HCT116 (cell line): Measurements from ENCODE around the gene MLLT11. TPM values are rescaled to one million over a fixed set of nuclear protein-coding genes. Genes with fewer than 3 reads are reported as not detected.

Experiments
- ATAC-seq: fragments of 200-7000 bp; cut with Tn5 transposase; 2 replicates; pipeline ENCODE4 v1.9.1; 2020; ENCODE audit warnings: mild to moderate bottlenecking, moderate library complexity
- BruUV-seq: library from RNA; stranded (reverse); fragments of 400-500 nt; replicated peaks from 2 replicates; lab custom pipeline; 2021; lab: Mats Ljungman, UMichigan
- CTCF ChIA-PET: fragments of 300-600 bp; sonication (Branson Sonifier 250); formaldehyde crosslinking; loops from one replicate; lab custom pipeline; 2021; ENCODE audit warnings: antibody characterized with exemption; lab: Charles Lee
- POLR2A ChIA-PET: fragments of 300-600, 350-600 bp; sonication (Branson Sonifier 250); formaldehyde crosslinking; loops from one replicate; lab custom pipeline; 2021; ENCODE audit warnings: antibody characterized with exemption; lab: Charles Lee
- RAD21 ChIA-PET, 2 experiments: fragments of 300-600 bp; sonication (Branson Sonifier 250); formaldehyde crosslinking; loops; one replicate each; lab custom pipeline; 2023; ENCODE audit warnings: low total read pairs in 2 of 2; ENCODE audit not compliant: uncharacterized antibody in 2 of 2, unreplicated experiment in 2 of 2, low non-redundant PET in 1 of 2; lab: Charles Lee
- DNase-seq: peaks from one replicate; pipeline ENCODE4 v3.0.0-alpha.2; 2010; ENCODE audit warnings: low read depth, low spot score
- H2AFZ ChIP-seq: fragments of 200-600 bp; shearing (Covaris generic), sonication (generic); 2 replicates; pipeline ENCODE4 v1.6.1; 2017; ENCODE audit warnings: low read depth, mixed run types, mixed read lengths, antibody characterized with exemption, low read length; ENCODE audit not compliant: poor library complexity, severe bottlenecking
- H3K27ac ChIP-seq: 2 replicates; pipeline ENCODE4 v1.5.1; 2012; ENCODE audit warnings: low read depth, low read length
- H3K27me3 ChIP-seq: fragments of 200-600 bp; sonication (generic); 2 replicates; pipeline ENCODE4 v1.6.1; 2016; ENCODE audit warnings: mixed run types, low read length, mixed read lengths; ENCODE audit not compliant: insufficient read depth
- H3K36me3 ChIP-seq, 2 experiments: fragments of 200-500 bp in 1 of 2; fragments of 200-600 bp in 1 of 2; sonication (Bioruptor generic) in 1 of 2; sonication (generic) in 1 of 2; 2 replicates each; pipeline versions ENCODE4 v1.5.1 to v1.6.1; 2014 to 2016; ENCODE audit warnings: low read length in 2 of 2, inconsistent platforms in 1 of 2, mixed read lengths in 1 of 2, mixed run types in 1 of 2; ENCODE audit not compliant: insufficient read depth in 2 of 2, control insufficient read depth in 1 of 2
- H3K4me1 ChIP-seq, 2 experiments: fragments of 200-600 bp in 1 of 2; sonication (generic) in 1 of 2; 2 replicates each; pipeline versions ENCODE4 v1.5.1 to v1.6.1; 2012 to 2017; ENCODE audit warnings: low read length in 2 of 2, inconsistent platforms in 1 of 2, mild to moderate bottlenecking in 1 of 2, mixed read lengths in 1 of 2, mixed run types in 1 of 2, moderate library complexity in 1 of 2; ENCODE audit not compliant: insufficient read depth in 2 of 2, control insufficient read depth in 1 of 2
- H3K4me2 ChIP-seq: fragments of 200-600 bp; sonication (generic); 2 replicates; pipeline ENCODE4 v1.6.1; 2017; ENCODE audit warnings: mixed run types, low read length, mixed read lengths
- H3K4me3 ChIP-seq, 2 experiments: fragments of 200-600 bp in 1 of 2; sonication (generic) in 1 of 2; replicated peaks in 1 of 2; 2 replicates each; pipeline ENCODE4 v1.5.1; 2011 to 2016; ENCODE audit warnings: low read length in 2 of 2, control low read depth in 1 of 2, low read depth in 1 of 2, mild to moderate bottlenecking in 1 of 2, mixed read lengths in 1 of 2, mixed run types in 1 of 2
- H3K79me2 ChIP-seq: fragments of 200-600 bp; sonication (generic); 2 replicates; pipeline ENCODE4 v1.6.1; 2017; ENCODE audit warnings: mild to moderate bottlenecking, mixed run types, low read length, moderate library complexity, mixed read lengths; ENCODE audit not compliant: insufficient read depth
- H3K9ac ChIP-seq: fragments of 200-600 bp; sonication (generic); 2 replicates; pipeline ENCODE4 v1.6.1; 2016; ENCODE audit warnings: low read length, mixed read lengths
- H3K9me2 ChIP-seq: fragments of 200-600 bp; sonication (generic), shearing (Covaris generic); 2 replicates; pipeline ENCODE4 v1.6.1; 2017; ENCODE audit warnings: mixed run types, mild to moderate bottlenecking, moderate library complexity; ENCODE audit not compliant: insufficient read depth
- H3K9me3 ChIP-seq, 2 experiments: fragments of 200-500 bp in 1 of 2; fragments of 200-600 bp in 1 of 2; sonication (Bioruptor generic) in 1 of 2; sonication (generic) in 1 of 2; 2 replicates each; pipeline ENCODE4 v1.6.1; 2014 to 2017; ENCODE audit warnings: low read length in 2 of 2, mixed read lengths in 2 of 2, inconsistent platforms in 1 of 2, low read depth in 1 of 2, mild to moderate bottlenecking in 1 of 2, mixed run types in 1 of 2, moderate library complexity in 1 of 2; ENCODE audit not compliant: control insufficient read depth in 1 of 2, insufficient read depth in 1 of 2
- H4K20me1 ChIP-seq: fragments of 200-600 bp; sonication (generic), shearing (Covaris generic); 2 replicates; pipeline ENCODE4 v1.6.1; 2017; ENCODE audit warnings: mixed run types, mild to moderate bottlenecking, moderate library complexity; ENCODE audit not compliant: insufficient read depth
- ATF3 ChIP-seq: IDR thresholded peaks from 2 replicates; pipeline ENCODE4 v1.6.1; 2012
- CBX3 ChIP-seq: IDR thresholded peaks from 2 replicates; pipeline ENCODE4 v1.6.1; 2012; ENCODE audit warnings: low read depth
- ELF1 ChIP-seq: IDR thresholded peaks from 2 replicates; pipeline ENCODE4 v1.6.1; 2012; ENCODE audit warnings: low read depth, borderline replicate concordance
- EZH2 ChIP-seq: fragments of 200-600 bp; sonication (generic); IDR thresholded peaks from 2 replicates; pipeline ENCODE4 v1.6.1; 2017; ENCODE audit warnings: antibody characterized with exemption, mixed run types
- EZH2phosphoT487 ChIP-seq: fragments of 200-600 bp; IDR thresholded peaks from 2 replicates; pipeline ENCODE4 v1.6.1; 2018; ENCODE audit warnings: antibody characterized with exemption, borderline replicate concordance
- FOSL1 ChIP-seq: IDR thresholded peaks from 2 replicates; pipeline ENCODE4 v1.6.1; 2012; ENCODE audit warnings: low read depth
- JUND ChIP-seq: IDR thresholded peaks from 2 replicates; pipeline ENCODE4 v1.6.1; 2012
- POLR2AphosphoS5 ChIP-seq: IDR thresholded peaks from 2 replicates; pipeline ENCODE4 v1.6.1; 2011; ENCODE audit warnings: mild to moderate bottlenecking, low read depth, low read length, moderate library complexity
- SIN3A ChIP-seq: IDR thresholded peaks from 2 replicates; pipeline ENCODE4 v1.6.1; 2012; ENCODE audit warnings: low read depth
- SRF ChIP-seq: IDR thresholded peaks from 2 replicates; pipeline ENCODE4 v1.6.1; 2012; ENCODE audit warnings: low read depth
- TCF7L2 ChIP-seq: IDR thresholded peaks from 2 replicates; pipeline ENCODE4 v1.7.0; 2011; ENCODE audit warnings: borderline replicate concordance, inconsistent platforms; ENCODE audit not compliant: insufficient read depth, insufficient read length; ENCODE audit errors: extremely low read depth
- YY1 ChIP-seq: IDR thresholded peaks from 2 replicates; pipeline ENCODE4 v1.6.1; 2011; ENCODE audit warnings: low read length, low read depth, moderate library complexity, mild to moderate bottlenecking; ENCODE audit not compliant: insufficient replicate concordance; ENCODE audit errors: extremely low read depth
- ZNF274 ChIP-seq: fragments of 200-500 bp; sonication (Bioruptor generic); IDR thresholded peaks from 2 replicates; pipeline ENCODE4 v1.6.1; 2014; ENCODE audit warnings: mild to moderate bottlenecking, low read depth, low read length, inconsistent platforms
- intact Hi-C: fragments of 100-400 bp; cut with micrococcal nuclease; formaldehyde crosslinking; loops from 2 replicates; pipeline ENCODE4 v1.10.0; 2022
- total RNA-seq: library from RNA; stranded (reverse); gene quantifications from one replicate; pipeline ENCODE4 v1.2.1, GENCODE V29; 2021; ENCODE audit not compliant: unreplicated experiment
- TF ChIP-seq, protein P1 (sequence below): IDR thresholded peaks from 2 replicates; pipeline ENCODE4 v1.6.1; 2012
- TF ChIP-seq, protein P2 (sequence below): IDR thresholded peaks from 2 replicates; pipeline ENCODE4 v1.6.1; 2011; ENCODE audit warnings: mild to moderate bottlenecking, low read length, moderate library complexity; ENCODE audit not compliant: insufficient replicate concordance; ENCODE audit errors: extremely low read depth

The MLLT11 gene
- total RNA-seq, 1 experiment from 2014 or later: 0.17 TPM

DNA sequence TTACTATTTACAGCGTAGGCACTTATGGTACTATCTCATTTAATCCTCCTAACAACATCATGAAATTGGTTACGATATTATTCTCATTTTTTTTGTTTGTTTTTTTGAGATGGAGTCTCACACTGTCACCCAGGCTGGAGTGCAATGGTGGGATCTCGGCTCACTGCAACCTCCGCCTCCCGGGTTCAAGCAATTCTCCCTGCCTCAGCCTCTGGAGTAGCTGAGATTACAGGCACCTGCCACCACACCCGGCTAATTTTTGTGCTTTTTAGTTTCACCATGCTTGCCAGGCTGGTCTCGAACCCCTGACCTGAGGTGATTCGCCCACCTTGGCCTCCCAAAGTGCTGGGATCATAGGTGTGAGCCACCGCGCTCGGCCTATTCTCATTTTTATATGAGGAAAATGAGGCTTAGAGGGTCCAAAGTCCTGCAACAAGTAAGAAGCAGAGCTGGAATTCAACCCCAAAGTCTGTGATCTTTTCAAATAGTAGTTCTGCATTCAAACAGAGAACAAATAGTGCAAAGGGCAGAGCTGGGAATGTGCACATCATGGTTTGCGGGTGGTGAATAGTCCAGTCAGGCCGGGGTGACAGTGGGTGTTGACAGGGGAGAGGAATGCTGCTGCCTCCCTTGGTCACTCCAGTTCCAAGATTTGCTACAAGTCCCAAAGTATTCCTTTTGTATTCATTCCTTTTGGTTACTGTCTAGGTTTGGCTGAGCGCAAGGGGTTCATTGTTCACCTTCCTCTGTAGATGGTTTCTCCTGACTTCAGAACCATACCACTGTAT is 47.3 kb upstream of the MLLT11 start:
- CTCF ChIA-PET: no interaction called here
- intact Hi-C loops: no loop called here
- no peak for TF ChIP-seq EZH2
- no peak for TF ChIP-seq CBX3
- no peak for TF ChIP-seq ELF1
- TF ChIP-seq YY1: no peak
- TF ChIP-seq, protein P1, sequence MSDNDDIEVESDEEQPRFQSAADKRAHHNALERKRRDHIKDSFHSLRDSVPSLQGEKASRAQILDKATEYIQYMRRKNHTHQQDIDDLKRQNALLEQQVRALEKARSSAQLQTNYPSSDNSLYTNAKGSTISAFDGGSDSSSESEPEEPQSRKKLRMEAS: no peak
- no peak for TF ChIP-seq FOSL1
- TF ChIP-seq ATF3: no peak
- TF ChIP-seq SRF: no peak
- TF ChIP-seq POLR2AphosphoS5: no peak
- TF ChIP-seq SIN3A: no peak
- TF ChIP-seq, all 23 proteins: peak for 0
- no peak for DNase-seq
- H4K20me1 ChIP-seq: no peaks in the 10 kb centered on the region
- BruUV-seq: no TSS peak
- H3K27ac ChIP-seq: no peak overlapping the region
- no peak overlapping the region for H3K4me2 ChIP-seq
- H3K4me3 ChIP-seq: no peak overlapping the region
- H3K27me3 ChIP-seq: no peaks in the 10 kb centered on the region
- ATAC-seq: no peak
- POLR2A ChIA-PET: no interaction called here
- no peaks in the 10 kb centered on the region for H3K9me2 ChIP-seq
- peaks cover 16% of the 10 kb centered on the region for H3K79me2 ChIP-seq
- H3K4me1 ChIP-seq: peaks cover 4 to 16% of the 10 kb centered on the region in 2 experiments; a peak in 3 of 4 replicates
- RAD21 ChIA-PET: no interaction called here
- no peak overlapping the region for H2AFZ ChIP-seq
- H3K9ac ChIP-seq: no peak overlapping the region
- no peaks in the 10 kb centered on the region for H3K9me3 ChIP-seq
- peaks cover 2 to 3% of the 10 kb centered on the region in 2 experiments; a peak in 2 of 4 replicates for H3K36me3 ChIP-seq

DNA sequence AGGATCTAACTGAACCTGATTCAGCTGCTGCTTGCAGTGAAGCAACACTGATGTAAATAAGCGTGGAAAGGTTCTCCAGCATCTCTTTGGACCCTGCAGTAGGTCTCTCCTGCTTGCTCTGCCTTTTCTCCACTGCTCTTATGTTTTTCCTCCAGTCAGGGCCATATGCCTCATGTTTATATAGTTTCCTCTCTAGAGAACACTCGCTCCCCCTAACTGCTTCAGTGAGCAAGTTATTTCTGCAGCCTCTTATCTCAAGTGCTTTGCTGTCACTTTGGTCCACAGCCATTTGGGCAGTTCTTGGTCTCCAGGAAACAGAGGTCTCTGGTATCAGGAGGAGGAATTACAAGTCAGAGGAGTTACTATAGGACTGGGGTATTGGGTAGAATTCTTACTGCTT is 46.7 kb upstream of the MLLT11 start:
- CTCF ChIA-PET: no interaction called here
- RAD21 ChIA-PET: no interaction called here
- POLR2A ChIA-PET: no interaction called here
- intact Hi-C loops: no loop called here
- peaks cover 5 to 8% of the 10 kb centered on the region in 2 experiments; a peak in 2 of 4 replicates for H3K36me3 ChIP-seq
- ATAC-seq (no peak), DNase-seq (no peak)
- H3K27me3 ChIP-seq: no peaks in the 10 kb centered on the region
- no peak overlapping the region for H2AFZ ChIP-seq
- no peaks in the 10 kb centered on the region for H3K9me2 ChIP-seq
- no peaks in the 10 kb centered on the region for H4K20me1 ChIP-seq
- H3K9me3 ChIP-seq: no peaks in the 10 kb centered on the region
- H3K27ac ChIP-seq: no peak overlapping the region
- no peak overlapping the region for H3K9ac ChIP-seq
- H3K4me2 ChIP-seq: no peak overlapping the region
- no TSS peak for BruUV-seq
- H3K4me3 ChIP-seq: no peak overlapping the region
- H3K79me2 ChIP-seq: peaks cover 16% of the 10 kb centered on the region
- peaks cover 4 to 13% of the 10 kb centered on the region in 2 experiments; a peak in 3 of 4 replicates for H3K4me1 ChIP-seq
- TF ChIP-seq EZH2phosphoT487 (no peak), FOSL1 (no peak), JUND (no peak), EZH2 (no peak), CBX3 (no peak), ZNF274 (no peak), TCF7L2 (no peak), YY1 (no peak), ATF3 (no peak), SRF (no peak), POLR2AphosphoS5 (no peak)
- TF ChIP-seq, protein P2, sequence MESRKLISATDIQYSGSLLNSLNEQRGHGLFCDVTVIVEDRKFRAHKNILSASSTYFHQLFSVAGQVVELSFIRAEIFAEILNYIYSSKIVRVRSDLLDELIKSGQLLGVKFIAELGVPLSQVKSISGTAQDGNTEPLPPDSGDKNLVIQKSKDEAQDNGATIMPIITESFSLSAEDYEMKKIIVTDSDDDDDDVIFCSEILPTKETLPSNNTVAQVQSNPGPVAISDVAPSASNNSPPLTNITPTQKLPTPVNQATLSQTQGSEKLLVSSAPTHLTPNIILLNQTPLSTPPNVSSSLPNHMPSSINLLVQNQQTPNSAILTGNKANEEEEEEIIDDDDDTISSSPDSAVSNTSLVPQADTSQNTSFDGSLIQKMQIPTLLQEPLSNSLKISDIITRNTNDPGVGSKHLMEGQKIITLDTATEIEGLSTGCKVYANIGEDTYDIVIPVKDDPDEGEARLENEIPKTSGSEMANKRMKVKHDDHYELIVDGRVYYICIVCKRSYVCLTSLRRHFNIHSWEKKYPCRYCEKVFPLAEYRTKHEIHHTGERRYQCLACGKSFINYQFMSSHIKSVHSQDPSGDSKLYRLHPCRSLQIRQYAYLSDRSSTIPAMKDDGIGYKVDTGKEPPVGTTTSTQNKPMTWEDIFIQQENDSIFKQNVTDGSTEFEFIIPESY: no peak
- TF ChIP-seq, protein P1: no peak
